COLO829 (cell line): Measurements from ENCODE around the gene SERPINA5.

Experiments used
- DNase-seq: peaks from one replicate; pipeline ENCODE4 v3.0.0; 2012; ENCODE audit warnings: low spot score

SERPINA5 gene, protein sequence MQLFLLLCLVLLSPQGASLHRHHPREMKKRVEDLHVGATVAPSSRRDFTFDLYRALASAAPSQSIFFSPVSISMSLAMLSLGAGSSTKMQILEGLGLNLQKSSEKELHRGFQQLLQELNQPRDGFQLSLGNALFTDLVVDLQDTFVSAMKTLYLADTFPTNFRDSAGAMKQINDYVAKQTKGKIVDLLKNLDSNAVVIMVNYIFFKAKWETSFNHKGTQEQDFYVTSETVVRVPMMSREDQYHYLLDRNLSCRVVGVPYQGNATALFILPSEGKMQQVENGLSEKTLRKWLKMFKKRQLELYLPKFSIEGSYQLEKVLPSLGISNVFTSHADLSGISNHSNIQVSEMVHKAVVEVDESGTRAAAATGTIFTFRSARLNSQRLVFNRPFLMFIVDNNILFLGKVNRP

DNA sequence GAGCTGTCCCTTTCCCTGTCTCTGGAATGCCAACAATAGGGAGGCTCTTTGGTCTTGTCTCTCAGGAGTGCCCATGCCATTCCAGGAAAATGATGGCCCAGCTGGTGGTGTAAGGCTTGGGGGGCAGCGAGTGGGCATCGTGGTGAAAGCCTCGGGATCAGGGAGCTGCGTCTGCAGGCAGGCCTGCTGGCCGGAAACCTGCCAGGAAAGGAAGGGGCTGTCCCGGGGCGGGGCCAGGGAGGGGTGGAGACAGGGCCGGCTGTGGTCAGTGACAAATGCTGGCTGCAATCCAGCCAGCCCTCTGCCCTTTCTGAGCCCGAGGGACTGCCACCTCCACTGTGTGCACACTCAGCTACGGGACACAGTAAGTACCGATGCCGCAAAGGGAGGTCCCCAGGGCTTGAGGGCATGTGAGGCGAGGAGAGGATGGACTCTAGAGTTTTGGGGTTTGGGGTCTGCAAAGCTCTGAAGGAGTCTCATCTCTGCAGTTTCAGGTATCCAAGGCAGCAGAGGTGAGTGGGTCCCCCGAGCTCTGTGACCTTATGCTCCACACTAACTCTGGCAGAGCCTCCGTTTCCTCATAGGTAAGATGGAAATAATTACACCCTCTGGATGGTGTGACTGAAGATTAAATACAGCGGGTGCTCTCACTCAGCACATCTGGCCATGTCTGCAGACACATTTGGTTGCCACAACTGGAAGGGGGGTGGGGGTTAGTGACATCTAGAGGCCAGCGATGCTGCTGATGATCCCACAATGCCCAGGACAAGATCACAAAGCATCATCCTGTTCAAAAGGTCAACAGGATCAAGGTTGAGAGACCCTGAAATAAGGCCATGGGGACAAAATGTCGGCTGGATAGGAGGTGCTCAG lies at the start of gene SERPINA5:
Gene SERPINA5, plus strand, starts transcription at position 300 of the 873 bp plus-strand sequence. CDS start 5,937 bp downstream, outside the sequence.
- no peak for DNase-seq

DNA sequence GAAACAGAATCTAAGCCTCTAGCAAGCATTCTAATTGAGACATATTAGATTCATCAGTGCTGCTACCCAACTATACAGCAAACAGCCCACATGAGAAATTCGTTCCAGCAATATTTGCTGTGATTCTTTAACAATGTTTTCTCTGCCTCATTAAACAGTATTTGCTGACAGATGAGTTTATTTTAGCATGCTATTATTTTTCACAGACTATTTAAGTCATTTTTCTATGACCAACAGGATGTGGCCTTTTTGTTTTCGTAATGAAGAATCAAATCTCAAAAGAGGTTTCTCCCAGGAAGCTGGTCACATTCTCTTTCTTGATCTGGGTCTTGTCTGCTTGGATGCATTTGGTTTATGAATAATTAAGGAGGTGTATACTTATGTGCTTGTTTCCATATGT lies 48.8 kb upstream of the SERPINA5 start:
- DNase-seq, result no peak

DNA sequence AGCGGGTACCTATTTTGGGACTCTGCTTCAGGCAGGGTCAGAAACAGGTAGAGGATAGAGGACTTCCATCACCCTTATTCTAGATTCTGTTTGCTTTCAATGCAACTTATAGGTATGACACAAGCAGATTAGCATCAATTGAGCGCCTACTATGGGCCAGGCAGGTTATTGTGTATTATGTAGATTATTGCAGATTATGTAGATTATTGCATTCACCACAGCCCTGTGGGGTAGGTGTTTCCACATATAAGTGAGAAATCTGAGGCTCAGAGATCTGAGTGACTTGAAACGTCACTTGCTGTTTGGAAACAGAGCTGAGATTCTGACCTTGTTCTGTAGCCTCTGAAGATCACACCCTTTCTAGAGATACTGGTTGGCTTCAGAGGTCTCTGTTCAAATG lies 45.7 kb upstream of the SERPINA5 start:
- no peak for DNase-seq

DNA sequence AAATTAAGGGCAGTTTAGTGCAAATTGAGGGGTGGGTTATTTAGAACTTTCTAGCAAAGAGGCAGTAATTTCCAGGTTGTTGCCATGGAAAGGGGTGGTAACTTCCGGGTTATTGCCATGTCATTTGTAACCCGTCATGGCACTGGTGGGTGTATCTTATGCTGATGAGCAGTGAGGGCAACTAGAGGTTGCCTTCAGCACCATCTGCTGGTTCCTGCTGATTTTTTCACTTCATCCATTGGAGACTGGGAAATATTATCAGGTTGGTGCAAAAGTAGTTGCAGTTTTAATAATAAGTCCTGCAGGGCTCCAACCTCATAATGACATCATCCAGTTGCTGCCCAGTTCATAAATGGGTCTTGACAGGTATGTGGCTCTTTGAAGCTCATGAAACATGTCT lies 44.4 kb upstream of the SERPINA5 start:
- DNase-seq, result peak; percentile 48

DNA sequence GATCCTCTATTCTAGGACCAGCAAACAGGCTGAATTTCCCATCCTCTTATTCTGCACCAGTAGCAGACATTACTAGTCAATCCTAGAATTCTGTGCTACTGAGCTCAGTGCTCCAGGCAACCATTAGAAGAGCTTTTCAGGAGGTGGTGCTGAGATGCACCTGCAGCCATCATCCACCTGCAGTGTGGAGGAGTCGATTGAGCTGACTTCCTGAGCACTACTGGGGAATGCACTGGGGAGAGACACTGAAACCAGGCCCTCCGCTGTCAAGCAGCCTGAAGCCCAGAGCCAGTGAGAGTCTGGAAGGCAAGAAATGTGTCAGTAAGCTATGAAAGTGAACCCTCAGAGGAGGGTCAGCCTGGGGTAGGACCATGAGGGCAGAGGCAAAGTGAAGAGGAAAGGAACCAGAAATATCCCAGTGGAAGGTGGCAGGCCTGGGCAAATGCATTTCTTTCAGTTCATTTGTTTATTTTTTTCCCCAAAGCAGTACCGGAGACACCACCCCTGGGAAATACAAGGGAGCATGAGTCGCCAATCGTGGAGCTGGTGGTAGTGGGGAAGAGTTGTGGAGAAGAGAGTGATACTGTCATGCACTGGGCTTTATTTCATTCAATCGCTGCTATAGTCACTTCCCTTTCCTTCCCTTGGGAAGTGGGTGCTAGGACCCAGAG lies 43.0 kb upstream of the SERPINA5 start:
- DNase-seq, result no peak

DNA sequence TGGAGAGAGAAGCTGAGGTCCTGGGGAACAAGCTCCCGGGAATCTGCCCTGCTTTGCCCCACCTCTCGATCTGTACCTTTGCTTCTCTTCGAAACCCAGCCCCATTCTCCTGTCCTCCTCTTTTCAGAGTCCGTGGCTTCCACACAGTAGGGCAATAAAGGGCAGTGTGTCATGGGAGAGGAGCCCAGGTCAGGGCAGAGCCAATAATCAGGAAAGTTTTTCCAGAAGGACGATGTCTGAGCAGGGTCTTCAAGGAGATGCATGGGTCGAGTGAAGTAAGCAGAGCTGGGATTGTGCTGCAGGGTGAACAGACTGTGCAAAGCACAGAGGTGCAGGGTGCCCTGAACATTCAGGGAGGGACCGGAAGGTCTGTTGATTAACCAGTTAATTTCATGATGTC lies 42.0 kb upstream of the SERPINA5 start:
- no peak for DNase-seq

DNA sequence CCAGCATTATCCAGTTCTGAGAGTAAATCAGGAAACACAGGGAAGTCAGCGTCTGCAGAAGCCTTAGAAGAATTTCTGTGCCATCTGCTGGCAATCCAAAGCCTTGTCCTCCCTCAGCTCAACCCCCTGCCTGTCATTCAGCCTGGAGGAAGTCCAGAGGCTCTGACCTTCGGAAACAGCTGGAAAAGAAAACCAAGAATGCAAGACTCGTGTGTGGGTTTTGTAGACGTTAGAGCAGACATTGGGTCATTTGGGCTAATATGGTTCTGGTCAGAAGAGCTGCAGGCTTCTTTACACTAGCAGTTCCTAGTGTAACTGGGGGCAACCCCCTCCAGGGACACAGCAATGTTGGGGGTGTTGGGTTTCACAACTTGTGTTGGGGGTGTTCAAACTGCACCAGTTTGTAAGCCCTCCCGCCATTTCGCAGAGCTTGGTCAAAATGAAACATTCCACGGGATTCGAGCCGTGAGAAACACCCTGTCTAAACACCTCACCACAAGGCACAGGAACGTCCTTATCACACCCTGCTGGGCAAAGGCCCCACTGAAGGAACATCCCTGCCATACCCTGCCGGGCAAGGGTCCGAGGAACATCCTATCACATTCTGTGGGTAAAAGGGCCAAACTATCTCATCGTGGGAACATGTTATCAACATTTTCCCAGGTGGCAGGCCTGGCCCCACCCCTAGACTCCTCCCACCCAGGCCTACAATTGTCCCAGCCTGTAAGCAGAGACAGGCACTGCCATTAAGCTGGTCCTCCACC lies 41.0 kb upstream of the SERPINA5 start:
- DNase-seq, result no peak

DNA sequence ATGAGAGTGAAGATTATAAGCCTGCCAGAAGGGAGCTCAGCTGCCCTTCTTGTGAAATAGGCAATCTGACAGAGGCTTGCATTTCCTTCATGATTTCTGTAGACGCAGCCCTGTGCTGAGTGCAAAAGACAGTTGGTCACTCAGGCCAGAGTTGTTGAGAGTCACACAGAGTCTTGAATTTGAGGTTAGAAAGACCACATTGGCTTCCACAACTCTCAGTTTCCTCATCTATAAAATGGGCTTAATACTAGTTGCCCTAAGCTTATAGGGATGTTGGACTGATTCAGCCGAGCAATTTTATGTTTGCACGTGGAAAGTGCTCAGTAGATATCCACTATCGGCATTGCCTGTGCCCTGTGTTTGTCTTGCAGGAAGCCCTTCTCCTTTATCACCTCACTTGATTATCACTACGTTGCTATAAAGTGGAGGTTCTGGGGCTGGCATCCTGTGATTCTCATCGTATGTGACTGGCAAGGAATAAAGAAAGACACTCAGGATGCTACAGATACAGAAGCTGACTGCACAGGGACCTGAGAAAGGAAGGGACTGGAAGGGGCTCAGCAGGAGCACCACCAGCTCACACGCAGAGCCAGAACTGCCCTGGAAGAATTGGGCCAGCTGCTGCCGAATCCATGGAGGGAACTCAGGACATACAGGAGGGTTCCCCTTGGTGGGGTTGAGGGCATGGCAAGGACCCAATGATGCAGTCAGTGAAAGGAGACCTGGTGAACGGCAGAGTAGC lies 39.8 kb upstream of the SERPINA5 start:
- DNase-seq, result no peak

DNA sequence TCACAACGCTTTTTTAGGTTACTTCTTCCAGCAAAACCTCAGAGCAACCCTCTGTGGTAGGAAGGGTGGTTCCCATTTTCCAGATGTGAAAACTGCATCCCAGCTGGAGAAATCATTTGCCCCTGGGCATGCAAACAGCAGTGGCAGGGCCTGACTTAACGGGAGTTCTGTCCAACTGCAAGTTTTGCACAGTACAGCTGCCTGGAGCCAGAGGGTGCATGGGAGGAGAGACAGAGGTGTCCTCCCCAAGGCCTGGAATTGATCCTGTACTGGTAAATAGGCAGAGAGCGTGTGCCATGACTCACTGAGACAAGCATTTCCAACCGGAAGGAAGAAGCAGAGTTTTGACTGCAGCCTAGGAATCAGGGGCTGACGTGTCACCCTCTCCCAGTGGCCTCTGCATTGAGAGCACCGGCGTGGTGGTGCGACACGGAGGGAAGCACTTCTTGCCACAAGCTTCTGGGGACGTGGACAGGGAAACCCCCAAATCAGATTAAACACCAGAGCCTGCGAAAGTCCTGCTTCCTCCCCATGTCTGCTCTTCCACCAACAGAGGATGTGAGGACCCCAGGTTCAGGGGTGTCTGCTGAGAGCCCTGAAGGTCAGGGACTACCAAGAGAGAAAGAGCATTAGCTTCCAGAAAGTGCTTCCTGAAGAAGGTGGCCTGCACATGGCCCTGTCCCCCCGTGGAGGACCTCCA lies 39.0 kb upstream of the SERPINA5 start:
- DNase-seq, result no peak

DNA sequence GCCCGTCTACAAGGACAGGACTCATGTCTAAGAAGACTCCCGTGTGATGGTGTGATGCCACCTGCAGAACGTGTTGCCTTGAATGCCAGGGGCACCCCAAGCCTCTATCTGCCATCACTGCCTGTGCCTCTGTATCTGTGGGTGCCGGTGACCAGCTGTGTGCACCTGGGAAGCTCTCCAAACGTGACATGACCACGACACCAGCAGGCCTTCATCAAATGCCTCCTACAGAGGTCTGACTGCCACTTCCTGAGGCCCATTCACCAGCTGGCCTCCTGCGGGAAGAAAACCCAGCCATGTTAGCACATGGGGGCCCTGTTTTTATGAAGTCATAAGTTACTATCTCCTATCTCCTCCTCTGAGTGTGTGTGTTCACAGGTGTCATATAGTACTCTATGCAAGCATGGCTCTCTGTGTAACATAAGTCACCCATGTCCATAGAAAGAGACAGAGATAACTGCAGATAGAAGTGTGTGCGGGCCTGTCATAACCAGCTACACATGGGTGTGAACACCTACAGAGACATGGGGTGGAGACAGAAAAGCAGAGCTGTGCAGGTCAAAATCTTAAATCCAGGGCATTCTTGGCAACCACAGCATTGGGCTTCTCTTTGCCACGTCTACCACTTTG lies 38.3 kb upstream of the SERPINA5 start:
- DNase-seq, result no peak

DNA sequence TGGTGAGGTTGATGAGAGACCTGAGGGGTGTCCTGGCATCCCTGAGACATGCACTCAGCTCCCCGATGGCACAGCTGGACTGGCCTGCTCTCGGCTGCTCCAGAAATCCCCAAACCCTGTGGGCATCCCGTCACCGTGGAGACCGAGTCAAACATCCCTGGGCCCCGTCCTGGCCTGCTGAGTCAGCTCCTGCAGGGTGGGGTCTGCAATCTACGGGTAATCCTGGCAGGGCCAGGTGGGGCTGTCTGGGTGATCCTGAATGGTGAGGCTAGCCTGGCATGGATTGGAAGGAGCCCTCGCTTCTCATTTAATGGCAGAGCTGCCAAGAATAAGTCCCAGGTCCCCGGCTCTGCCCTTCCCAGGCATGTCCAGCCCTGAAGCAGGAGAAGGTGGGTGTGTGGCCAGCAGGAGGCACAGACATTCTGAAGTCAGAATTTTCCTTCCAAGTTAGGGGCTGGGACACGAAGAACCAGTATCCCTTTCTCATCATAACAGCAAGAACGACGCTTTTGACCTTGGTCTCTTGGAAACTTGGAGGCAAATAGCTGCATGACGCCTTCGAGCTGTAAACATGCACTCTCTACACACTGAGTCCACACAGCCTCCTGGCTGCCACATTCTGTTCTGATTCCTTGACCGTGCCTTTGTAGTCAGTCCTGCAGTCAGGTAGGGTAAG lies 37.6 kb upstream of the SERPINA5 start:
- DNase-seq, result no peak

DNA sequence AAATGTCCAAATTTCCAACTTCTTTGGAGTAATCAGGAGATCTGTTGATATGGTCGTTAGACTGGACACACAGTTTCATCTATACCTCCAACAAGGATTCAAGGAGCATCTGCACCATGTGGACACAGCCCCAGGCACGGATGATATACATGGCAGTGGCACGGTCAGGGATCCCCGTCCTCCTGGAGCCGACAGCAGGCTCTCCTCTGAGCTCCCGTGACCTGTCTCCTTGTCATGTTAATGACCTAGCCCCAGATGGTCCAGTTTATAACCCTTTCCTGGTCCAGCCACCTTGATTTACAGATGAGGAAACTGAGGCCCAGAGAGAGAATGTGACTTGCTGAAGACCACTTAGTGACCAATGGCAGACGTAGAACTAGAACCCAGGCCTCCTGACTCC lies 36.5 kb upstream of the SERPINA5 start:
- no peak for DNase-seq

DNA sequence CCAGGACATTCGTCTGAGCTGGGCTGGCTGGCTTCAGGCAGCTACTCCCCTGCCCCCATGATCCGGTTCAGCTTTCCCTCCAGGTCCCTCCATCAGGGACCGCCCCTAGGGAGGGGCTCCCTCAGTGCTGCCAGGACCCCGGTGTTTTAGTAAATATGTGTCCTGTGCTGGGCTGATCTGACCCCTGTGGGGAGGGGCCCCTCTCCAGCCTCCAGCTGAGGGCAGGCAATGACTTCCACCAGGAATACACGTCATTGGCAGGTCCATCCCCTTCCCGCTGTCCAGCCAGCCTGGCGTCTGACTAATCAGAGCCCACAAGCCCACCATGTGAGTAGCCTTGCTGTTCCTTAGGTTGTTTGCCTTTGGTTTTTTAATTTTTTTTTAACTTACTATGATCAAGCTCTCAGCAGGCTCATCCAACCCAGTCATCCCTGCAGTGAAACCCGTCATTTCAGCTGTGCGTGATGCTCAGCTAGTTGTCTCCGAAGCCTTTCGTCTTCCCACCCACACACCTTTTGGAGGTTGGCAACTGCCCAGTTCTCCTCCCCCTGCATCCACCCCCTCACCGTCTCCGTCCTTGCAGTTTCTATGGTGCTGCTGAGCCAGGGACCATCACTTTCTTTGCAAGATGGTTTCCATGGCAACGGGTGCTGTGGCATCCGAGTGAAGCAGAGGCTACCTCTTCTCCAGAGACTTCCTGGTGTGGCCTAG lies 35.9 kb upstream of the SERPINA5 start:
- DNase-seq, result no peak

DNA sequence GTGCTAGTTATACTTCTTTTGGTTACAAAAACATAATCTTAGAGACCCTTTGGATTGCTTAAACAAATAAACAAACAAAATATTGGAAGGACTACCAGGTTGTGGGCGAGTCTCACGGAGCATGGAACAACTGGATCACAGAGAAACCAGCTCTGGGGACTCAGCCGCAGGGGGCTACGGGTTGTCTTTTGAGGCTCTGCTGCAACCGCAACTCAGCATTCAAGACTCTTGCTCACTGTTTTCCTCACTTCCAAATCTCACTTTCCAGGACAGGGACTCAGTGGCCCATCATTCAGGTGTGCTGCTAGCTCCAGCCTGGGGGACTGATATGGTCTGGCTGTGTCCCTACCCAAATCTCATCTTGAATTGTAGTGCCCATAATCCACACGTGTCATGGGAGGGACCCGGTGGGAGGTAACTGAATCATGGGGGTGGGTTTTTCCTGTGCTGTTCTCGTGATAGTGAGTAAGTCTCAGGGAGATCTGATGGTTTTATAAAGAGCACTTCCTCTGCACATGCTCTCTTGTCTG lies 34.0 kb upstream of the SERPINA5 start:
- no peak for DNase-seq

DNA sequence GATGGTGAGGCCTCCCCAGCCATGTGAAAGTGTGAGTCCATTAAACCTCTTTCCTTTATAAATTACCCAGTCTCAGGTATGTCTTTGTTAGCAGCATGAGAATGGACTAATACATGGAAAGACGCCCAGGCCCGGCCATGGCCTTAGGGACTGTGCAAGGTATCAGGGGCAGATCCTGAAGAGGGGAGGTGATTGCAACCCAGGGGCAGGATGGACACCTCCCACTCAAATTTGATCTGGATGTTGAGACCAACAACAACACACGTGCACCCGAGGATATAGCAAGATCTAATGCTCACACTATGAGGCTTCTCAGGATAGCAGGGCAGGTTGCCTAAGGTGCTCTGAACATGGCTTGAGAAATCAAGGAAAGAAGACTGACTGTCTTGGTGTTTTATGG lies 33.5 kb upstream of the SERPINA5 start:
- no peak for DNase-seq

DNA sequence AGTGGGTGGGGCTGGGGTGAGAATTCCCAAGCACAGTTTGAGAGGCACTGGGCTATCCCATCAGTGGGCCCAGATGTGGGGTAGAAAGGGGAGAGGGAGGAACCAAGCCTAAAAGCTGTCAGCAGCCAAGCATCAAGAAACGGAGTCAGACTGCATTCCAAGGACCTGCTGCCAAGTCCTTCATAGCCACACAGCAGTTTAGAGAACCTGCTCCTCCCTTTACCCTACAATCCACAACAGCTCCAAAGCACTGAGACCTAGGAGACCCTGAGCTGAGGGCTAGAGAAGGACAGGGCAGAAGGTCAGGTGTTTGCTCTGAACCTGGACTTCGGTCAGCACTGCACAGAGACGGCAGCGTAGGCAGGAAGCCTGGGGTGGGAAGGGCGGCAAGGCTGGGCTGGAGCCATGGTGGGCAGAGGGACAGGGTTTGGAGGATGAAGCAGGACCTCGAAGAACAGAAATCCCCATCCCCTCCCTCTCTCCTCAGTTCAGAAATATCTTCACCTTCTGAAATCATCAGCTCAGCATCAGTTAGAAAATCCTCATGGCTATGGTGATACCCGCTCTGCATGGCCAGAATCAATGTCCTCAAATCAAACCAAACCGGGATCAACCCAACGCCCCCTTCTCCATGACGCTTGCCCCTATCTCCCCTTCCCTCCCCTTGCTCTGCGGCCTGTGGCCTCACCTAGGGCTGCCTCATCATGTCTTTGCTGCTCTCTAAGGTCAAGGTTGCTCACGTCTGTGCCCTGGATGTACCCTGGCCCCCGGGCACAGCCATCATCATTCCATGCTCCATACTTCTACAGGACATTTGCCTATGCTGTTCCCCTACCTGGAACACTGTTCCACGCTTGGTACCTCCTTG lies 32.9 kb upstream of the SERPINA5 start:
- DNase-seq, result no peak
